Nephron (organoid): ENCODE measurements around the gene ADO.
A peak's percentile ranks its signal among the peaks of the same experiment; 100 is the strongest.

Experiments used
- H3K27ac Mint-ChIP-seq, 3 experiments: 2 replicates each; pipeline ENCODE4 v1.8.0; 2020; ENCODE audit warnings: mixed read lengths in 3 of 3, mild to moderate bottlenecking in 2 of 3, moderate library complexity in 1 of 3
- H3K27me3 Mint-ChIP-seq: 2 replicates; pipeline ENCODE4 v1.8.0; 2021; ENCODE audit warnings: low read depth, mild to moderate bottlenecking, moderate library complexity, mixed read lengths
- H3K36me3 Mint-ChIP-seq: 2 replicates; pipeline ENCODE4 v1.8.0; 2020; ENCODE audit warnings: low read depth, mixed read lengths
- H3K4me1 Mint-ChIP-seq: 2 replicates; pipeline ENCODE4 v1.8.0; 2020; ENCODE audit warnings: mixed read lengths
- H3K4me3 Mint-ChIP-seq, 3 experiments: 2 replicates each; pipeline ENCODE4 v1.8.0; 2020; ENCODE audit warnings: mild to moderate bottlenecking in 3 of 3, mixed read lengths in 3 of 3, moderate library complexity in 2 of 3
- H3K9me3 Mint-ChIP-seq: 2 replicates; pipeline ENCODE4 v1.8.0; 2020; ENCODE audit warnings: mixed read lengths
- CTCF ChIP-seq, 3 experiments: fragments of 200-600 bp; sonication (generic); IDR thresholded peaks; one replicate each; pipeline ENCODE4 v1.5.0; 2021; ENCODE audit warnings: antibody characterized with exemption in 3 of 3; ENCODE audit not compliant: unreplicated experiment in 3 of 3

Gene ADO

GRCh38 chr10:62796896-62797295 is 7.6 kb upstream of the ADO start:
- no peaks in the 10 kb centered on the region for H3K36me3 Mint-ChIP-seq
- H3K4me1 Mint-ChIP-seq, result peaks cover 34% of the 10 kb centered on the region
- no peaks in the 10 kb centered on the region for H3K27me3 Mint-ChIP-seq
- no peak overlapping the region for H3K4me3 Mint-ChIP-seq
- no peaks in the 10 kb centered on the region for H3K9me3 Mint-ChIP-seq
- peak overlapping the region in 2 of 3 experiments; percentile 21 to 22 for H3K27ac Mint-ChIP-seq
- no peak for TF ChIP-seq CTCF (IDR thresholded peaks at IDR 0.05; ENCODE audit: unreplicated experiment in 3 of 3)

- Mint-ChIP-seq H3K4me3 (peak overlapping the region in 1 of 3 experiments; percentile 54), H3K27ac (peak overlapping the region; percentile 32 to 99 (median 70)), H3K9me3 (no peaks in the 10 kb centered on the region), H3K36me3 (peaks cover under 1% of the 10 kb centered on the region), H3K27me3 (no peaks in the 10 kb centered on the region), H3K4me1 (peaks cover 35% of the 10 kb centered on the region)
- TF ChIP-seq CTCF (IDR thresholded peaks at IDR 0.05; ENCODE audit: unreplicated experiment in 3 of 3), result no peak
Observed at GRCh38 chr10:62801871-62802270, 2.6 kb upstream of the ADO start.

GRCh38 chr10:62803724-62804355 is 680 bp upstream of the ADO start:
- peaks cover 3% of the 10 kb centered on the region for H3K27me3 Mint-ChIP-seq
- peak overlapping the region; percentile 89 to 96 (median 94) for H3K4me3 Mint-ChIP-seq
- H3K36me3 Mint-ChIP-seq, result peaks cover 14% of the 10 kb centered on the region
- H3K4me1 Mint-ChIP-seq, result peaks cover 54% of the 10 kb centered on the region
- no peaks in the 10 kb centered on the region for H3K9me3 Mint-ChIP-seq
- H3K27ac Mint-ChIP-seq, result peak overlapping the region; percentile 98 to 100 (median 99)
- TF ChIP-seq CTCF (IDR thresholded peaks at IDR 0.05; ENCODE audit: unreplicated experiment in 3 of 3), result no peak

- H3K27ac Mint-ChIP-seq, result peak overlapping the region; percentile 92 to 98 (median 93)
- H3K36me3 Mint-ChIP-seq, result peaks cover 14% of the 10 kb centered on the region
- peak overlapping the region; percentile 91 to 94 (median 94) for H3K4me3 Mint-ChIP-seq
- H3K4me1 Mint-ChIP-seq, result peaks cover 46% of the 10 kb centered on the region
- peaks cover 3% of the 10 kb centered on the region for H3K27me3 Mint-ChIP-seq
- TF ChIP-seq CTCF (IDR thresholded peaks at IDR 0.05; ENCODE audit: unreplicated experiment in 3 of 3), result no peak
- no peaks in the 10 kb centered on the region for H3K9me3 Mint-ChIP-seq
Observed at GRCh38 chr10:62805231-62806099, 945 bp downstream of the ADO start.

- Mint-ChIP-seq H3K9me3 (no peaks in the 10 kb centered on the region), H3K27ac (peak overlapping the region; percentile 61 to 98 (median 63)), H3K36me3 (peaks cover 14% of the 10 kb centered on the region), H3K4me1 (peaks cover 38% of the 10 kb centered on the region), H3K27me3 (peaks cover 3% of the 10 kb centered on the region), H3K4me3 (peak overlapping the region; percentile 91 to 94 (median 94))
- no peak for TF ChIP-seq CTCF (IDR thresholded peaks at IDR 0.05; ENCODE audit: unreplicated experiment in 3 of 3)
Observed at GRCh38 chr10:62806251-62806650, 1.7 kb downstream of the ADO start.
